T-cell (primary cell): Measurements from ENCODE around the gene FBP2. TPM values are rescaled to one million over a fixed set of nuclear protein-coding genes. Genes with fewer than 3 reads are reported as not detected.

Source experiments
- ATAC-seq, 4 experiments: fragments of 200-7000 bp in 3 of 4; fragments of 150-1000 bp in 1 of 4; cut with Tn5 transposase; replicated peaks in 1 of 4; 1 replicate in 3 of 4; 2 replicates in 1 of 4; pipeline ENCODE4 v1.10.0; 2021; ENCODE audit warnings: moderate library complexity in 3 of 4, mild to moderate bottlenecking in 2 of 4, moderate number of reproducible peaks in 1 of 4
- CTCF ChIA-PET, 2 donors: fragments of 300-600 bp; sonication (Branson Sonifier 250); formaldehyde crosslinking; loops; one replicate each; lab custom pipeline; 2022; ENCODE audit warnings: antibody characterized with exemption in 2 of 2; lab: Charles Lee
- POLR2A ChIA-PET, 2 donors: fragments of 300-600 bp; sonication (Branson Sonifier 250); formaldehyde crosslinking; loops; one replicate each; lab custom pipeline; 2022; ENCODE audit warnings: antibody characterized with exemption in 2 of 2; lab: Charles Lee
- DNase-seq, 35 experiments: peaks; one replicate each; pipeline versions ENCODE4 v3.0.0 to v3.0.0-alpha.2; 2013 to 2023
- H3K27ac ChIP-seq: one replicate; pipeline ENCODE4 v1.5.1; 2013; ENCODE audit warnings: low read length
- H3K27me3 ChIP-seq, 2 experiments: replicated peaks in 1 of 2; 1 replicate in 1 of 2; 2 replicates in 1 of 2; pipeline versions ENCODE4 v1.6.1 to v1.7.0; 2013; ENCODE audit warnings: low read length in 1 of 2, mixed read lengths in 1 of 2; ENCODE audit not compliant: control insufficient read depth in 2 of 2, insufficient read depth in 2 of 2; ENCODE audit errors: extremely low read depth in 1 of 2
- H3K36me3 ChIP-seq, 2 donors: 1 replicate in 1 of 2; 2 replicates in 1 of 2; pipeline versions ENCODE4 v1.6.1 to v1.7.0; 2013; ENCODE audit warnings: low read length in 1 of 2; ENCODE audit not compliant: control insufficient read depth in 2 of 2, insufficient read depth in 1 of 2; ENCODE audit errors: extremely low read depth in 1 of 2
- H3K4me1 ChIP-seq, 2 experiments: 1 replicate in 1 of 2; 2 replicates in 1 of 2; pipeline versions ENCODE4 v1.6.1 to v1.7.0; 2013; ENCODE audit warnings: low read length in 2 of 2, mixed read lengths in 1 of 2; ENCODE audit not compliant: insufficient read depth in 2 of 2, control insufficient read depth in 1 of 2; ENCODE audit errors: extremely low read depth in 1 of 2
- H3K4me3 ChIP-seq, 2 donors: 1 replicate in 1 of 2; 2 replicates in 1 of 2; pipeline versions ENCODE4 v1.5.1 to v1.7.0; 2013; ENCODE audit warnings: mild to moderate bottlenecking in 2 of 2, low read length in 1 of 2, moderate library complexity in 1 of 2; ENCODE audit not compliant: control insufficient read depth in 1 of 2; ENCODE audit errors: extremely low read depth in 1 of 2
- H3K9me3 ChIP-seq: 2 replicates; pipeline ENCODE4 v1.7.0; 2013
- H3K27ac Mint-ChIP-seq, 2 donors: one replicate each; pipeline ENCODE4 v1.8.0; 2020 to 2021; ENCODE audit warnings: mild to moderate bottlenecking in 2 of 2, mixed read lengths in 2 of 2
- H3K27me3 Mint-ChIP-seq, 2 donors: one replicate each; pipeline ENCODE4 v1.8.0; 2021 to 2022; ENCODE audit warnings: mixed read lengths in 2 of 2
- H3K36me3 Mint-ChIP-seq: one replicate; pipeline ENCODE4 v1.8.0; 2021; ENCODE audit warnings: mixed read lengths
- H3K4me1 Mint-ChIP-seq, 3 donors: one replicate each; pipeline ENCODE4 v1.8.0; 2020 to 2022; ENCODE audit warnings: mixed read lengths in 3 of 3, mild to moderate bottlenecking in 1 of 3
- H3K4me3 Mint-ChIP-seq, 3 donors: one replicate each; pipeline ENCODE4 v1.8.0; 2020 to 2022; ENCODE audit warnings: mild to moderate bottlenecking in 3 of 3, mixed read lengths in 3 of 3, moderate library complexity in 3 of 3
- H3K9me3 Mint-ChIP-seq, 3 donors: one replicate each; pipeline ENCODE4 v1.8.0; 2020 to 2022; ENCODE audit warnings: mixed read lengths in 3 of 3
- WGBS: methylation state at CpG from one replicate; pipeline ENCODE4 v1.1.5; 2013; ENCODE audit warnings: missing lambda C conversion rate; ENCODE audit not compliant: insufficient coverage; 5-methylcytosine and 5-hydroxymethylcytosine counted together
- total RNA-seq, 35 experiments: library from RNA in 6 of 35; stranded (reverse) in 6 of 35; fragments of 120-200 nt in 1 of 35; gene quantifications; one replicate each; pipeline versions ENCODE4 v1.2.1 to v1.2.4 and lab custom pipeline; 2013 to 2026

FBP2 gene
- total RNA-seq, 5 donors from 2014 or later (not counting 1 experiment from before 2014, with no cell fraction given): not detected

GRCh38 chr9:94625835-94626234 is 32.2 kb upstream of the FBP2 start:
- H3K9me3 ChIP-seq: no peaks in the 10 kb centered on the region
- Mint-ChIP-seq H3K27me3 (no peaks in the 10 kb centered on the region), H3K4me3 (no peak overlapping the region), H3K4me1 (peaks cover 8 to 10% (median 8%) of the 10 kb centered on the region in 3 donors), H3K27ac (no peak overlapping the region), H3K9me3 (no peaks in the 10 kb centered on the region), H3K36me3 (no peaks in the 10 kb centered on the region)
- peaks cover 0 to 9% of the 10 kb centered on the region in 2 experiments for H3K4me1 ChIP-seq
- no peak overlapping the region for H3K27ac ChIP-seq
- ChIA-PET POLR2A (no interaction called here), CTCF (no interaction called here)
- DNase-seq (no peak), ATAC-seq (no peak)
- H3K4me3 ChIP-seq: no peak overlapping the region
- H3K27me3 ChIP-seq: peaks cover 0 to 16% of the 10 kb centered on the region in 2 experiments
- 43% methylated on average over 10 of the region's 12 CpGs for WGBS
- no peaks in the 10 kb centered on the region for H3K36me3 ChIP-seq

- Mint-ChIP-seq H3K4me3 (no peak overlapping the region), H3K9me3 (no peaks in the 10 kb centered on the region), H3K36me3 (peaks cover 3% of the 10 kb centered on the region), H3K27ac (no peak overlapping the region), H3K4me1 (peaks cover 8 to 10% (median 8%) of the 10 kb centered on the region in 3 donors), H3K27me3 (peaks cover 3 to 8% of the 10 kb centered on the region in 2 donors)
- WGBS: 100% methylated on average over 1 of the region's 4 CpGs
- H3K36me3 ChIP-seq: no peaks in the 10 kb centered on the region
- ChIA-PET POLR2A (no interaction called here), CTCF (interaction anchor here in 1 of 2 donors (0.7 kb wide), 1 partner anchor 56 kb away, joined by 3 read pairs; no protein-coding TSS in a partner anchor)
- DNase-seq (no peak), ATAC-seq (no peak)
- H3K4me1 ChIP-seq: peaks cover 0 to 9% of the 10 kb centered on the region in 2 experiments
- no peak overlapping the region for H3K4me3 ChIP-seq
- H3K9me3 ChIP-seq: no peaks in the 10 kb centered on the region
- peaks cover 0 to 16% of the 10 kb centered on the region in 2 experiments for H3K27me3 ChIP-seq
- H3K27ac ChIP-seq: no peak overlapping the region
Observed at GRCh38 chr9:94624629-94625028, 31.0 kb upstream of the FBP2 start.

GRCh38 chr9:94623253-94623652 is 29.6 kb upstream of the FBP2 start:
- no peak overlapping the region for H3K4me3 ChIP-seq
- POLR2A ChIA-PET: no interaction called here
- no peak overlapping the region for H3K27ac ChIP-seq
- Mint-ChIP-seq H3K27me3 (peaks cover 3 to 8% of the 10 kb centered on the region in 2 donors), H3K9me3 (no peaks in the 10 kb centered on the region), H3K36me3 (peaks cover 3% of the 10 kb centered on the region), H3K27ac (no peak overlapping the region), H3K4me1 (peaks cover 8 to 10% (median 8%) of the 10 kb centered on the region in 3 donors), H3K4me3 (no peak overlapping the region)
- no peaks in the 10 kb centered on the region for H3K36me3 ChIP-seq
- no peak for ATAC-seq
- peaks cover 0 to 17% of the 10 kb centered on the region in 2 experiments for H3K27me3 ChIP-seq
- peaks cover 0 to 9% of the 10 kb centered on the region in 2 experiments for H3K4me1 ChIP-seq
- peak in 2 of 35 experiments; percentile 18 to 21 for DNase-seq
- WGBS: 76% methylated on average over 6 of the region's 9 CpGs
- H3K9me3 ChIP-seq: no peaks in the 10 kb centered on the region
- CTCF ChIA-PET: no interaction called here

GRCh38 chr9:94622087-94622800 is 28.6 kb upstream of the FBP2 start:
- Histone ChIP-seq H3K27me3 (peaks cover 0 to 17% of the 10 kb centered on the region in 2 experiments), H3K4me3 (no peak overlapping the region), H3K4me1 (peaks cover 0 to 9% of the 10 kb centered on the region in 2 experiments), H3K9me3 (no peaks in the 10 kb centered on the region), H3K27ac (no peak overlapping the region), H3K36me3 (no peaks in the 10 kb centered on the region)
- Mint-ChIP-seq H3K27me3 (peaks cover 3 to 14% of the 10 kb centered on the region in 2 donors), H3K27ac (no peak overlapping the region), H3K9me3 (no peaks in the 10 kb centered on the region), H3K4me1 (peaks cover 8 to 10% (median 8%) of the 10 kb centered on the region in 3 donors), H3K4me3 (no peak overlapping the region), H3K36me3 (peaks cover 3% of the 10 kb centered on the region)
- WGBS: 48% methylated on average over 17 of the region's 19 CpGs
- ChIA-PET CTCF (no interaction called here), POLR2A (no interaction called here)
- DNase-seq (no peak), ATAC-seq (peak in 1 of 4 experiments; percentile 42)

GRCh38 chr9:94619026-94619425 is 25.4 kb upstream of the FBP2 start:
- Histone ChIP-seq H3K27me3 (peaks cover 0 to 15% of the 10 kb centered on the region in 2 experiments), H3K4me3 (no peak overlapping the region), H3K36me3 (no peaks in the 10 kb centered on the region), H3K27ac (no peak overlapping the region), H3K9me3 (no peaks in the 10 kb centered on the region), H3K4me1 (peaks cover 0 to 9% of the 10 kb centered on the region in 2 experiments)
- ChIA-PET POLR2A (interaction anchor here in 1 of 2 donors (0.7 kb wide), 1 partner anchor 1681 kb away, joined by 7 read pairs; no protein-coding TSS in a partner anchor), CTCF (no interaction called here)
- Mint-ChIP-seq H3K27me3 (peaks cover 7 to 14% of the 10 kb centered on the region in 2 donors), H3K9me3 (no peaks in the 10 kb centered on the region), H3K36me3 (peaks cover 3% of the 10 kb centered on the region), H3K4me3 (no peak overlapping the region), H3K4me1 (peaks cover 8 to 10% (median 8%) of the 10 kb centered on the region in 3 donors), H3K27ac (no peak overlapping the region)
- 93% methylated on average over 3 of the region's 4 CpGs for WGBS
- ATAC-seq: no peak
- no peak for DNase-seq

- Mint-ChIP-seq H3K4me3 (no peak overlapping the region), H3K36me3 (peaks cover 8% of the 10 kb centered on the region), H3K9me3 (no peaks in the 10 kb centered on the region), H3K27me3 (peaks cover 11 to 21% of the 10 kb centered on the region in 2 donors), H3K27ac (no peak overlapping the region), H3K4me1 (peaks cover 11 to 12% (median 11%) of the 10 kb centered on the region in 3 donors)
- WGBS: 82% methylated on average over 2 of the region's 3 CpGs
- H3K4me3 ChIP-seq: no peak overlapping the region
- peaks cover 0 to 20% of the 10 kb centered on the region in 2 experiments for H3K27me3 ChIP-seq
- DNase-seq: no peak
- H3K27ac ChIP-seq: no peak overlapping the region
- H3K36me3 ChIP-seq: no peaks in the 10 kb centered on the region
- ChIA-PET CTCF (no interaction called here), POLR2A (no interaction called here)
- no peaks in the 10 kb centered on the region for H3K9me3 ChIP-seq
- ATAC-seq: no peak
- H3K4me1 ChIP-seq: peaks cover 8% of the 10 kb centered on the region in 2 experiments
Observed at GRCh38 chr9:94613003-94613402, 19.4 kb upstream of the FBP2 start.
